ENCODE results near the gene SLC1A1. TPM values are rescaled to one million over a fixed set of nuclear protein-coding genes. Genes with fewer than 3 reads are reported as not detected.

SLC1A1 gene
- polyA plus RNA-seq, 3 donors: 17.6 to 26.7 (median 18.7) TPM

DNA sequence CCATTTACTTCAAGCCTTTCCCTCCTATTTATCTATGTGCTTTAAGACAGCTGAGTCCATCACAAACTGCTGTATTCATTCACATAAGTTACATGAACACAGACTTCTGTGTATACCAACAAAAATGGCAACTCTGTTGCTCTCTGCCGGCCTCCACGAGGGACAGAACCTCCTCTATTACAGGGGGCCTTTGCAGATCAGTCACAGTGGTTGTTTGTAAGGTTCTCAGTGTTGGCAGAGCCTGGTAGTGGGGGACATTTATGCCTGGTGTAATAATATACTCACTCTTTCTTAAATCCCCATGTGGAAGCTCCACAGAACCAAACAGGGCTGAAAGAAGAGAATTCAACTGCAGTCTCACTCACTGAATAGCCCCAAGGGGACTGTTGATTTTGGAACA is 76.5 kb downstream of the SLC1A1 start:
- no peak for DNase-seq (ENCODE audit: extremely low read depth in 1 of 11, low read depth in 9 of 11, low spot score in 4 of 11)

- DNase-seq (ENCODE audit: extremely low read depth in 1 of 11, low read depth in 9 of 11, low spot score in 4 of 11): no peak
These were observed 77.3 kb downstream of the SLC1A1 start for GRCh38 chr9:4567601-4568000.

GRCh38 chr9:4569101-4569500 is 78.8 kb downstream of the SLC1A1 start:
- DNase-seq (ENCODE audit: extremely low read depth in 1 of 11, low read depth in 9 of 11, low spot score in 4 of 11): no peak

DNA sequence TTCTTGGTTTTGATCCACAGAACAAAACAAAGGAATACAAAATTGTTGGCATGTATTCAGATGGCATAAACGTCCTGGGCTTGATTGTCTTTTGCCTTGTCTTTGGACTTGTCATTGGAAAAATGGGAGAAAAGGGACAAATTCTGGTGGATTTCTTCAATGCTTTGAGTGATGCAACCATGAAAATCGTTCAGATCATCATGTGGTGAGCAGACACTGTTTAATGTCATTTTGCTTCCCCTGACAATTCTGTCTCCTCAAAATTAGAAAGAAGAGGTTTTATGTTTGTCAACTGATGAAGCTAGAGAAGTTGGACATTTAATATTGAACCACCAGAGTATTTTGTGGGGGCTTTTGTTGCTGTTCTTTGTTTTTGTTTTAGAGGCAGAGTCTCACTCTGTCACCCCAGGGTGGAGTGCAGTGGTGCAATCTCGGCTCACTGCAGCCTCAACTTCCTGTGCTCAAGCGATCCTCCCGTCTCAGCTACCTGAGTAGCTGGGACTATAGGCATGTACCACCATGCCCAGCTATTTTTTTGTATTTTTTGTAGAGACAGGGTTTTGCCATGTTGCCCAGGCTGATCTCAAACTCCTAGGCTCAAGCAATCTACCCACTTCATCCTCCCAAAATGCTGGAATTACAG is 82.0 kb downstream of the SLC1A1 start:
- no peak for DNase-seq (ENCODE audit: extremely low read depth in 1 of 11, low read depth in 9 of 11, low spot score in 4 of 11)

- DNase-seq (ENCODE audit: extremely low read depth in 1 of 11, low read depth in 9 of 11, low spot score in 4 of 11): no peak
These were observed 82.9 kb downstream of the SLC1A1 start for GRCh38 chr9:4573176-4573575.

DNA sequence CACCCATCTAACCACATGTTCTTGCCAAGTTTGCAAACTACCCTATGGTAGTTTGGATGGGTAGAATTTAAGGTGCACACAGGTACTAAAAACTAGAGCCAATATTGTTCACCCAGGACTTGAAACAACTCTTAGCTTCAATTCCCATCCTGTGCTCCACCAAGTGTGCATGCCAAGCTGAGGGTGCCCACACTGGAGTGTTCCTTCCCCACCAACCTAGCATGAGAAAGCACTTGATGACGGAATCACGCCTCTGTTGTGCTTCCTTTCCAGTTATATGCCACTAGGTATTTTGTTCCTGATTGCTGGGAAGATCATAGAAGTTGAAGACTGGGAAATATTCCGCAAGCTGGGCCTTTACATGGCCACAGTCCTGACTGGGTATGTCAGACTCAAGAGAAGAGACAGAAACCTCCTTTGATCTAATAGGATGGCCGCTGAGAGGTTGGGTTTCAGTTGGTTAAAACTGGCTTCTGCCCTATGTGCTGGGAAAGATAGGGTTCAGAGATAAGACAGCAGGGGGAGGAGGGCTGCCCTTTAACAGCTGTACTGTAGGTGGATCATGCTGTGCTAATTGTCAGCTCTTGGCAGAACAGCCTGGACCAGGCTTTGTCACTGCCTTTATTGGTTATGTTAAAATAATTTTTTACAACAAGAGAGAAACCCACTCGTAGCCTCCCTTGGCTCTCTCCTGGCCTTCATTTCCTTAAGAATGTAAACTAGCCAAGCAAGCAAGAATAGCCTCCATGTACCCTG is 83.5 kb downstream of the SLC1A1 start:
- no peak for DNase-seq (ENCODE audit: extremely low read depth in 1 of 11, low read depth in 9 of 11, low spot score in 4 of 11)

- DNase-seq (ENCODE audit: extremely low read depth in 1 of 11, low read depth in 9 of 11, low spot score in 4 of 11): no peak
These were observed 84.5 kb downstream of the SLC1A1 start for GRCh38 chr9:4574657-4575243.

- no peak for DNase-seq (ENCODE audit: extremely low read depth in 1 of 11, low read depth in 9 of 11, low spot score in 4 of 11)
These were observed 85.7 kb downstream of the SLC1A1 start for GRCh38 chr9:4575997-4576396.

DNA sequence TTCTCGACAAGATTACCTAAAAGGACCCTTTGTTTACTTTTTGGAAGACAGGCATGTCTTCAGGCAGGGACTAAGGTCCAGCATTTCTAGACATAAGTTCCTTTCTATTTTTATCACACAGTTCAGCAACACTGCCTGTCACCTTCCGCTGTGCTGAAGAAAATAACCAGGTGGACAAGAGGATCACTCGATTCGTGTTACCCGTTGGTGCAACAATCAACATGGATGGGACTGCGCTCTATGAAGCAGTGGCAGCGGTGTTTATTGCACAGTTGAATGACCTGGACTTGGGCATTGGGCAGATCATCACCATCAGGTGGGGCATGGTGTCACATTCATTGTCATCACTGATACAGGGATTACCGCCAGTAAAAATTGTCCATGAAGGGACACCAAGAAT is 86.2 kb downstream of the SLC1A1 start:
- DNase-seq (ENCODE audit: extremely low read depth in 1 of 11, low read depth in 9 of 11, low spot score in 4 of 11): no peak

DNA sequence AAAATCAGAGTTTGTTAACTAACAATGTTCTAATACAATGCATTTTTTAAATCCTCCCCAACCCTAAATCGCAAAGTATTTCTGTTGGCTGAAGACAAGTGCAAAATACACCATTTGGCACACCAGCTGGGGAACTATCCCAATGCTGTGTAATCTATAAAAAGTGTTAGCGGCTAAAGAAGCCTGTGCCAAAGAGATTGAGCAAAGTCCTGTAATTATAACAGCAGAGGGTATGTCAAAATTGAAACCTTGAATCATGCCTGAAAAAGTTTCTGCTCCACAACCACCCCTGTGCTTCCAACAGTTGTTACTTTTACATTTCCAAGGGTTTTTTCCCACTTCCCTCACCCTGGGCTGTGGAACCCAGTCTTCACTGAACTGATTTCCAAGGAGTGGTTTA is 88.7 kb downstream of the SLC1A1 start:
- DNase-seq (ENCODE audit: extremely low read depth in 1 of 11, low read depth in 9 of 11, low spot score in 4 of 11): no peak

DNA sequence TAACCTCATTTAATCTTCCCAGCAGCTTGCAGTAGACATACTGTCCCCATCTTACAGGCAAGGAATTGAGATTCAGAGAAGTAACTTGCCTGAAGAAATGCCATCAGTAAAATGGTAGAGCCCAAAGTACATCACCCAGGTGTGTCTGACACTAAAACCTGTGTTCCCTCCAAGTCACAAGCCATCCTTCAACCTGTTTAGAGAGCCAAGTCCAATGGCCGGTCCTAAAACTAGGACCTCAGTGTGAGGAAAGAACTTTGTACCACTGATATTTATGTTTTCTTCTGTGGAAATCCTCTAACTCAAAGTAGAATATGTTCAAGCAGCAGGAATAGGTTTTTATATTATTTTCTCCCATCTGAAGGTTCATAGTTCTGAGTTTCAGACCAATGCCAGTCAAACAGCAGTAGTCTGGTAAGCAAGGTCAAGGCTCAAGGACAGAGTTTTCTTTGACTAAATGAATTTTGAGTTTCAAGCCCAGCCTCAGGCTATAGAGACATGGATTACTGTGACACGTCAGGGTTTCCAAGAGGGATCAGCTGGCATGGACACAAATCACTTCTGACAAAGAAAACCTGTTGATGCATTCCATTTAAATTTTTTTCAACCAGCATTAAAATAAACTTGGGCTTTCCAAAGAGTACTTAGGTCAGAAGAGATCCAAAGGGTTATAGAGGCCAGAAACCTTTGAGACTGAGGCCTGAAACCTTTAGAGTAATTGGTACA is 90.9 kb downstream of the SLC1A1 start:
- no peak for DNase-seq (ENCODE audit: extremely low read depth in 1 of 11, low read depth in 9 of 11, low spot score in 4 of 11)

GRCh38 chr9:4581861-4582565 is 91.7 kb downstream of the SLC1A1 start:
- DNase-seq (ENCODE audit: extremely low read depth in 1 of 11, low read depth in 9 of 11, low spot score in 4 of 11): no peak

DNA sequence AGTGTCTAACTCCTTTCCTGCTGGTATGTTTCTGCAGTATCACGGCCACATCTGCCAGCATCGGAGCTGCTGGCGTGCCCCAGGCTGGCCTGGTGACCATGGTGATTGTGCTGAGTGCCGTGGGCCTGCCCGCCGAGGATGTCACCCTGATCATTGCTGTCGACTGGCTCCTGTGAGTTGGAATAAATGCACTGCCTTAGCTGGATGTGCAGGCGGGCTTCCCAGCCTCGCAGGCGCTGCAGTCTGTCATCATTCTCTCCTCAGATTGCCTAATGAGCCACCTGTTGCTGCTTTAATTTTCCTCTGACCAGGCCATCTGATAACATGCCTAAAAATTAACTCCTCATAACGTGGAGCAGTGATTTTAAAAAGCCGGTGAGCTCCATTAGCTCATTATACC is 92.7 kb downstream of the SLC1A1 start:
- no peak for DNase-seq (ENCODE audit: extremely low read depth in 1 of 11, low read depth in 9 of 11, low spot score in 4 of 11)

DNA sequence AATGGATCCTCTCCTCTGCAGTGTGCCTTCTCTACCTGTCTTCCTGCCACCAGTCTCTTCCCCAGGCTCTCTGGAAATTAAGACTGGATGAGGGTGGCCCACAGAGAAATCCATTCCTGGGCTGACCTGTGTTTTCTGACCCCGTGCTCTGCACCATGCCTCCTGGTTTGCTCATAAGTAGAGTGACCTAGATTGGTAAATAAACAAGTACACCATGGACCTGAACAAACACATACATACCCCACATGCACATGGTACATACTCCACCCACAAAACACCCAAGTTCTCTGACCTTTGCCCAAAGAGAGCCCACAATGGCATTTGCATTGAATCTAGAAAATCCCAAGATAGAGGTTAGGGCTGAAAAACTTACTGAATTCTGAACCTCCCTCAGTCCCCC is 94.4 kb downstream of the SLC1A1 start:
- DNase-seq (ENCODE audit: extremely low read depth in 1 of 11, low read depth in 9 of 11, low spot score in 4 of 11): no peak

DNA sequence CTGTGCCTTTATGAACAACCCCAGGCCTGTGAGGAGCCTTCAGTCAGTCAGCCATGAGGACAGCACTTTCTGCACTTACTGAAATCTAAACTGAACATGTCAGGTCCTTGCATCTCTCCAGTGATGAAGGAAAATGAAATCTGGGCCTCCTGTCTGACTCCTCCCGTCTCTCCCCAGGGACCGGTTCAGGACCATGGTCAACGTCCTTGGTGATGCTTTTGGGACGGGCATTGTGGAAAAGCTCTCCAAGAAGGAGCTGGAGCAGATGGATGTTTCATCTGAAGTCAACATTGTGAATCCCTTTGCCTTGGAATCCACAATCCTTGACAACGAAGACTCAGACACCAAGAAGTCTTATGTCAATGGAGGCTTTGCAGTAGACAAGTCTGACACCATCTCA is 94.9 kb downstream of the SLC1A1 start:
- DNase-seq (ENCODE audit: extremely low read depth in 1 of 11, low read depth in 9 of 11, low spot score in 4 of 11): no peak

DNA sequence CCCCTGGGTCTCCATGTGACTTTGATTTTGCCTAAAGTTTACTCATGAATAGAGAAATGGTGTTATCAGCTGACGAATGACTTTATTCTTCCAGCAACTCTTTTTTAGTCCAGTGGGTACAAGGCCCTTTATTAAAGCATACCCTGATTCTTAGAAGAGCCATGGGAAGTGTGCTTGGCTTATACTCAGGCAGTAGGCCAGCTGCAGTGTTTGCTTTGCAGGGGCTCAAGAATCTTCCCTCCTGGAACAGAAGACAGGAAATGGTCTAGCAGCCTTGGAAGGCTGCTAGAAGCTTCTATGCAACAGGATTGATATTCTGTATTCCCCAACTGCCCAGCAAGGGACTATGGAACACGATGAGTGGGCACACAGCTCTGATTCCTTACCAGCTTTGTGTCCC is 98.5 kb downstream of the SLC1A1 start:
- DNase-seq (ENCODE audit: extremely low read depth in 1 of 11, low read depth in 9 of 11, low spot score in 4 of 11): no peak

DNA sequence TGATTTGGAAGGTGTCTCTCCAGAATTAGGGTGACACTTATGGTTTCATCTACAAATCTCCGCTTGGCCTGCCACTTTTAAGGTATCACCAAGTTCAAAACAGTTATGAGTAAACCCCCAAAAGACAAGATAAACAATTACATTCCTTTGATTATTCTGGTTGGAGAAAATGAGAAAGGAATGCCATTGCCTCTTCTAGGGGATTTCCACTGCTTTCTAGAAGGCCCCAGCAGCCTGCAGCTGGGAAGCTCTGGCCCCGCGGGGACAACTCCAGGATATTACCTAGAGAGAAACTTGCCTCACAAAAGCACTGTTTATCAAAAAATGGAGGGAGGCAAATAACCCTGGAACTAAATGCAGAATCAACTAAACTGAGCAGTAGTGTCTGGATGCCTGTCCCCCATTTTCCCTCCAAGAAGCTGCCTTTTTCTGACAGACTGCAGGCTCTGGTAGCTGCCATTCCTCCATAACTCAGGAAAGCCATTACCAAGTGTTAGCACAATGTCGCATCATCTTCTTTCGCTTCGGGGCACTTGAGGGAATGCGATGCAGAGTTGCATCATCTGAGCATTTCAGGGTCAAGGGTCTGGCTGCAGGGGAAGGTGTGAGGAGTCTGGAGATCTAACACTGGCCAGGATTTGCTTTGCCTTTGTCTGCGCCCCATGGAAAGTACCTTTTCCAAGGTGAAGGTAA is 100.3 kb downstream of the SLC1A1 start:
- DNase-seq (ENCODE audit: extremely low read depth in 1 of 11, low read depth in 9 of 11, low spot score in 4 of 11): no peak

GRCh38 chr9:4591123-4591500 is 100.8 kb downstream of the SLC1A1 start:
- no peak for DNase-seq (ENCODE audit: extremely low read depth in 1 of 11, low read depth in 9 of 11, low spot score in 4 of 11)

DNA sequence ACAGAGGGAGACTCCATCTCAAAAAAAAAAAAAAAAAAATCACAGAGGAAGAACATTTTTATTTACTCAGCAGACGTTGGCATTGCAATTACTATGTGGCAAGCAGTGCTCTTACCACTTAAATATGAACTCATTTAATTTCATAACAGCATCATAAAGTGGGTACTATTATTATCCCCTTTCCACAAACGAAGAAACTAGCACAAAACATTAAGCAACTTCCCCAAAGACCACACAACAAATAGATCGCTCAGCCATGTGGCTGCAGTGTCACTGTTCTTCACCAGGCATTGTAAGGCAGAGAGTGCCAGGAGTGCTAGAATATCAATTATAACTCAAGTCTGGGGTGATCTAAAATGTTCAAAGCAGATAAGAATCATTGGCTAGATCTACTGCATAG is 102.0 kb downstream of the SLC1A1 start:
- DNase-seq (ENCODE audit: extremely low read depth in 1 of 11, low read depth in 9 of 11, low spot score in 4 of 11): no peak

All from renal cortex interstitium (tissue), 11 donors.